ENCODE data around the gene PANK4.
"Not testable (repeated sequence)": the region's sequence is repeated elsewhere in the genome, so short reads cannot be mapped to it uniquely, and the experiment has no call there.

The PANK4 gene

DNA sequence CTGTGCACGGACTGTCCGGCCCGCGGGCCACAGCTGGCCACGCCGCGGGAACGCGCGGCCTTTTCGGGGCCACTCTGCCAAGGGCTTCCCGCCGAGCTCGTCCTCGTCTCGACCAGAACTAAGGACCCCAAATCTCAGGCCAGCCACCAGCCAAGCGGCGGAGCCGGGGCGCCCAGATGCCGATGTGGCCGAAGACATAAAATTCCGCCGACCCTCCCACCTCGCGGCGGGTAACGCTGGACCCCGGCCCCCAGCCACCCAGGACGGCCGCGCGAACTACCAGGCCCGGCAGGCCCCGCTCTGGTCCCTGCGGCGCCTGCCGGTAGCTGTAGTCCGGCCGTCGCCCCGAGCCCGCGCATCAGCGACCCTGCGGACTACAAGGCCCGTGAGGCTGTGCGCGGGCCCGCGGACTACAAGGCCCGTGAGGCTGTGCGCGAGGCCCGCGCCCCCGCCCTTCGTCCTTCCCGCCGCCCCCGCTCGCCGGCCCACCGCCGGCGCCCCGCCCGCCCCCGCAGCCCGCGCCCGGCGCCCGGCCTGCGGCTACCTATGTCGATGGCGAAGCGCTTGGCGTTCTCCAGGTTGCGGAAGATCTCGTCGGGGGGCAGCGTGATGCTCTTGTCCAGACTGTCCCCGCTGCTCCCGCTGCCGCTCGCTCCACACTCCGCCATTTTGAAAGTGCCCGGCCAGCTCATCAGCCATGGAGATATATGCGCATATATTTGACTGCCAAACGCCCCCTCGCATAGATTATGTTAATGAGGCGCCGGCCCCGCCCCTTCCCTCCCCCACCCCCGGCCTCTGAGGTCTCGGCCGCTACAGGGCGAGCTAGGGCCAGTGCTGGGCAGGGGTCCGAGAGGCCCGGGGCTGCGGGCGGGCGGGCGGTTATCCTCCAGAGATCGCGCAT lies at the start of gene PANK4:
Gene PANK4 (minus strand): TSS at position 677 of the 904 bp plus-strand sequence. CDS start 9 bp downstream, at position 668.
- DNase-seq (ENCODE audit: low read depth), result peak; percentile 89

GRCh38 chr1:2574350-2574749 lies 48.0 kb upstream of the PANK4 start:
- DNase-seq (ENCODE audit: low read depth), result no peak

GRCh38 chr1:2573250-2573920 lies 47.0 kb upstream of the PANK4 start:
- no peak for DNase-seq (ENCODE audit: low read depth)

DNA sequence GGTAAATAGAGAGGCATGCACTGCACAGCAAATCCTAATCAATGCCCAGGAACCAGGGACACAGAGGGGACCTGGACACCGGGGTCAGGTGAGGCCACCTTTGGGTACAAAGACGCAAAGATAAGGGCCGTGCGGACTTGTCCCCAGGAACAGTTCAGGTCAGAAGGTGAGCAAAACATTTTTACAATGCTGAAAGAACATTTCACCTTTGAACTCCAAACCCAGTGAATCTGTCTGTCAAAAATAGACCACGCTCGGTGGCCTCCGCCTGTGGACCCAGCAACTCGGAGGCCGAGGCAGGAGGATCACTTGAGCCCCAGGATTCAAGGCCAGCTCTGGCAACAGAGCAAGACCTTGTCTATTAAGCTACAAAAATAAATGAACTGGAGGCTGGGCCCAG lies 45.0 kb upstream of the PANK4 start:
- no peak for DNase-seq (ENCODE audit: low read depth)

GRCh38 chr1:2570332-2570731 lies 43.9 kb upstream of the PANK4 start:
- no peak for DNase-seq (ENCODE audit: low read depth)

- DNase-seq (ENCODE audit: low read depth), result not testable (repeated sequence)
These were observed 43.3 kb upstream of the PANK4 start for GRCh38 chr1:2569703-2570102.

DNA sequence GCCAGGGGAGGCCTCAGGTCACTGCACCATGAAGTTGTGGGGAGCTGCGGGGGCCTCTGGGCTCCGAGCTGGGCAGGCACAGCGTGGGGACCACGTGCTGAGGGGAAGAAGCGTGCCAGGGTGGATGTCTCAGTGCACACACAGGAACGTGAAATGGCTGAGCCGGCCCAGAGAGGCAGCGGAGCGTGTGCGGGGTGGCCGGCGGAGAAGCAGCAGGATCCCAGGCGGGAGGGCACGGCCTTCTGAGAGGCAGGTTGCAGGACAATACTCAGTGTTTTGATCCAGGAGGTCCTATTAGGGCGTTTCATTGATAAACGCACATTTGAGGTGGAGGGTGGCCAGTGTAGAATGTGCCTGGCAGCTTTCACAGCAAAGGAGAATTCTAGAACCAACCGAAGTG lies 42.7 kb upstream of the PANK4 start:
- DNase-seq (ENCODE audit: low read depth), result no peak

GRCh38 chr1:2568187-2568816 lies 41.9 kb upstream of the PANK4 start:
- not testable (repeated sequence) for DNase-seq (ENCODE audit: low read depth)

DNA sequence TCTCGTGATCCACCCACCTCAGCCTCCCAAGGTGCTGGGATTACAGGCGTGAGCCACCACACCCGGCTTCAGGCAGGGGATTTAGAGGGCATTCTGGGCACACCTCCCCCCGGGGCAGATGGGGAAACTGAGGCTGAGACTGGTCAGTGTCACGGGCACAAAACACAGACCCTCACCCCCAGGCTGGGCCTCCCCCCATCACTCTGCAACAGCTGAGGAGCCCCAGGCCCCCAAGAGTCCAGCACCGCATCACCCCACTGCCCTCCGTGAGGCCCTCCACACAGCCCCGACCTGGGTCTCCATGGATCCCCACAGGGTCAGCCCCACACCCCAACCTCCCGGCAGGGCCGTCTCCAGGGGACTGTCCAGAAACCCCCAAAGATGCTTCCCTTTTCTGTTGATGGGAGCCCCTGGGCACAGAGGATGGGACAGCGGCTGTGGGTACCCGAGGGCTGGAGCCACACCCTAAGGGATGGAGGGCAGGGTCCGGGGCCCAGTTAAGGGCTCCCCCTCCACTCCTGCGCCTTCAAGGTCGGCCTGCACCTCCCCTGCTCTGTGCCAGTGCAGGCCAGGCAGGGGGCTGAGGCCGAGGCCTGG lies 40.8 kb upstream of the PANK4 start:
- no peak for DNase-seq (ENCODE audit: low read depth)

DNA sequence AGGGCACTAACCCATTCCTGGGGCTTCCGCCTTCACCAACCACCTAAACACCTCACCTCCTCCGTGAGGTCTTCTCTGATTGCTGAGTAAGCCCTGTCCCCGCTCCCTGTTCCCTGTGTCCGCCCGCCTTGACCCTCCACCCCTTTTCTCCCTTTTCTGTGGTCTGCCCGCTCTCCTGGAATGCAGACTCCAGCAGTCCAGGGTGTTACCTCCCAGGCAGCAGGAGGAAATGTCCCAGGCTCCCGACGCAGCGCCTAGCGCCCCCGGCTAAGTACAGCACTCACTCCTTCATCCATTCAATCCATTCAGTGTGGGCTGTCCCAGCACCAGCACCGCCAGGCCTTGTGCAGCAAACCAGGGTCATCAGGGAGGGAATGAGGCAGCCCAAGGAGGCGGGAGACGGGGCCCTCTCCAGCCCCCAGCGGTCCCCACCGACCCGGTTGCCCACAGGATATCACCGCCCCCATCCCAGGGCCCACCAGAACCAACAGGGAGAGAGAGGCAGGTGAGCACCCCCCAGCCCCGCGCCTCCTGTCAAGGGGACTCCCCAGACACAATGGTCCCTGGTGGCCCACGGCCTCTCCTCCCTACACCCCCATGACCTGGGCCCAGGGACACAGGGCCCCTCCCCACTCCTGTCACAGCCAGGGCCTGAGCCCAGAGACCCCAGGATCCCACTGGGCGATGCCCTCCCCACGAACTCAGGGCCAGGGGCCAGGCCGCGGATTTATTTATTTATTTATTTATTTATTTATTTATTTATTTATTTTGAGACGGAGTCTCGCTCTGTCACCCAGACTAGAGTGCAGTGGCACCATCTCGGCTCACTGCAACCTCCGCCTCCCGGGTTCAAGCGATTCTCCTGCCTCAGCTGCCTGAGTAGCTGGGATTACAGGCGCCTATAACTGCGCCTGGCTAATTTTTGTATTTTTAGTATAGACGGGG lies 40.0 kb upstream of the PANK4 start:
- no peak for DNase-seq (ENCODE audit: low read depth)

DNA sequence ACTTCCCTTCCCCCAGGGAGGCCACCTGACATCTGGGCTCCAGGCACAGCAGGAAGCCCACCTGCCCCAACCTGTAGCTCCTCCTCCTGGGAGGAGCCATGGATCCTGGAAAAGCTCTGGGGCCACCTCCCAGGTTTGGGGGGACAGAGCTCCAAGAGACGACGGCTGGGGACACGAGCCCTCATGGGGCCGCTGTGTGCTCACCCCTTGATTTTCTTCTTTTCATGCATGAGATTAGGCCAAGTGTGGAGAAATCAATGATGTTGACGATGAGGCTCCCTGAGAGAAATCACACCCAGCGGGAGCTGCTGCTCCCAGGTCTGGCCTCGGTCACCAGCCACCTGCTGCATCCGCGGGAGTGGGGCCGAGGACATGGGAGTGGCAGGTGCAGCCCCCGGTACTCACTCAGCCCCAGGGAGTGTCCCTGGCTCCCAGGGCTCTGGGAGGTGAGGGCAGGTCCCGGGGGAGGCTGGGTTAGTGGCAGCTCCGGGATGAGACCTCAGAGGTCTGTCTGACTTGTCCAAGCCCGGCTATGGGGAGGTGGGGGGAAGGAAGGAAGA lies 38.5 kb upstream of the PANK4 start:
- DNase-seq (ENCODE audit: low read depth), result no peak

- no peak for DNase-seq (ENCODE audit: low read depth)
These were observed 37.8 kb upstream of the PANK4 start for GRCh38 chr1:2564006-2564814.

- DNase-seq (ENCODE audit: low read depth), result no peak
These were observed 36.8 kb upstream of the PANK4 start for GRCh38 chr1:2563205-2563604.

DNA sequence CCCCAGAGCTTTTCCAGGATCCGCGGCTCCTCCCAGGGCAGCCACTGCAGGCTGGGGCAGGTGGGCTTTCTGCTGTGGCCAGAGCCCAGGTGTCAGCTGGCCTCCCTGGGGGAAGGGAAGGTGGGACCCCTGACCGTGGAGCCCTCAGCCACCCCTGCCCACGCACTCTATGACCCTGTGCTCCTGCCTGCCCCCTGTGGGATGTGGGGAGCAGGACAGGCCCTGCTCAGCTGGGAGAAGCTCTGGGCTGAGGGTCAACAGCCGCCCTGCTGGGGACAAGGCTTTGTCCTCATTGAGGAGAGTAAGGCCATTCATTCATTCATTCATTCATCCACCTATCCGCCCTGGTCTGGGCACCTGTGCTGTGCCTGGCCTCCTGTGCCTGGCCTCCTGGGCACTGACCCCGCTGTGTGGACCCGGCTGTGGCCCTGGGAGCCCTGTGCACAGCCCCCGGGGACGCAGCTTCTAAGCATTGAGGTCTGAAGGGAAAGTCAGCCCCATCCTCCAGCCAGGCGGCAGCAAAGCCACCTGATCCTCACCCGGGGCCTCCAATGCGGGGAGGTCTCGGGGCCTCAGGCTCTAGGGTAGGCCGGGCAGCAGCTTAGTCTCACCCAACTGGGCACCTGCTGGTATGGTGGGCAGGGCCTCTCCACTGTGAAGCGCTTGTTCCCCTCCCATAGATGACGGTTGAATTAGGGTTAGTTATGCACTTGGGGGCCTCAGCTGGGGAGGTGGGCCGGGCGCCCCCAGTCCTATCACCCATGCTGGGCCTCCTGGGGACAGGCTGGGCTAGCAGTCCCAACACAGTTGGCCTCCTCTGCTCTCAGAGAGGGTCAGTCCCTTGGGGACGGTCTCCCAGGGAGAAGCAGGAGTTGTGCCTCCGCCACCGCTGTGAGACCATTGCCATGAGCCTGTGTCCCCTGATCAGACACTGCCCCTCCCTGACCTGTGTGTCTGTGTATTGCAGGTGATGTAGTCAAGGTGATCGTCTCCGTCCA lies 35.8 kb upstream of the PANK4 start:
- no peak for DNase-seq (ENCODE audit: low read depth)

GRCh38 chr1:2561446-2561845 lies 35.0 kb upstream of the PANK4 start:
- no peak for DNase-seq (ENCODE audit: low read depth)

DNA sequence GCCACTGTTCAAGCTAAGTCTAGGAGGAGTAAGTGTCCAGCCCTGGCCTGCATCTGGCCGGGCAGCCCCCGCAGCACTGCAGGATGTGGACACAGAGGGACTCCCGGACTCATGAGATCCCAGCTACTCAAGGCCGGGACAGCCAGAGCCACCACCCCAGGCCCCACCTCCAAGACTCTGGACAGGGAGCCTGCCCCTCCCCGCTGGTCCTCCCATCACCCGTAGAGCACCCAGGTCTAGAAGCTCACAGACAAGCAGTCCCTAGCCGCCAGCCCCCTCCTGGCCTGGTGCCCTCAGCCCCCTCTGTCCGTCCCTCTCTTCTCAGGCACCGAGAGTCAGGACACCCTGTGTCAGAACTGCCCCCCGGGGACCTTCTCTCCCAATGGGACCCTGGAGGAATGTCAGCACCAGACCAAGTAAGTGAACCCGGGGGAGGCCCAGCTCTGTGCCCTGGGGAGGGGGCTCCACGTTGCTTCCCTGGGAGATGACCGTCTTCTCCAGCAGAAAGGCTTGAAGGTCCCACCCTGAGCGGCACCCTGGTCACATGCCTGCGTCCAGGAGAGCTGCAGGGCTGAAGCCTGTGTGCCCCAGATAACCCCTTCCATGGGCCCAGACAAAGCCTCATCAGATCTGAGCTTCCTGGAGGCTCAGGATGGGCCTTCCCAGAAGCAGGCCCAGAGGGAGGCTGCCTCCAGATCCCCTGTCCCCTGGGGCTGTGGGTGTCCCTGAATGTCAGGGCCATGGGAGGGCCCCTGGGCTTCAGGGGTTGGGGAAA lies 34.1 kb upstream of the PANK4 start:
- no peak for DNase-seq (ENCODE audit: low read depth)

DNA sequence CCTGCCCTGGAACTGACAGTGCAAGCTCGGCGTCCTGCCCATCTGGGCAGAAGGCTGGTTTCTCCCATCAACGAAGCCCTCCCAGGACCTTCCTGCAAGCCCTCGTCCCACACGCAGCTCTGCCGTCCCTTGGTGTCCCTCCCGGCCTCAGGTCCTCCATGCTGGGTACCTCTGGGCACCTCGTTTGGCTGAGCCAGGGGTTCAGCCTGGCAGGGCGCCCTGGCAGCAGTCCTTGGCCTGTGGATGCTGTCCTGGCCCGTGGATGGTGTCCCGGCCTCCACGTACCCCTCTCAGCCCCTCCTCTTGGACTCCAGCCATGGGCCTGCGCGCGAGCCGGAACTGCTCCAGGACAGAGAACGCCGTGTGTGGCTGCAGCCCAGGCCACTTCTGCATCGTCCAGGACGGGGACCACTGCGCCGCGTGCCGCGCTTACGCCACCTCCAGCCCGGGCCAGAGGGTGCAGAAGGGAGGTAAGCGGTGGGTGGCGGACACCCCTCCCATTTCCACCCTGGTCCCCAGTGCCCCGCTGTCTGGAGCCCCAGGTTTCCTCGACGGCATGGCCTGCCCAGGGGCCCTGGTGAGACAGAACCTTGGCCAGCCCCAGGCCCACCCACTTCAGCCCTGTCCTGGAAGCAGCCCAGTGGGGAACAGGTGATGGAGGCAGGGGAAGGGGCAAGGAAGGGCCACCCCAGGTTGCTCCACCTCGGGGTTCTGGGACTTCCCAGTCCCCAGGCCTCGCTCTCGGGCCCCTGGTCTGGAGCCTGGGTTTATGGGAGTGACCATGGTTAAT lies 33.3 kb upstream of the PANK4 start:
- DNase-seq (ENCODE audit: low read depth), result no peak

All from CMK (cell line).